ENCODE results near the gene NOXA1. TPM values are rescaled to one million over a fixed set of nuclear protein-coding genes. Genes with fewer than 3 reads are reported as not detected.

The NOXA1 gene
- total and polyA plus RNA-seq, 2 of the 8 experiments (the other 6 are each of a cell fraction or from before 2014, with no cell fraction given), result 0.34 to 0.91 TPM

DNA sequence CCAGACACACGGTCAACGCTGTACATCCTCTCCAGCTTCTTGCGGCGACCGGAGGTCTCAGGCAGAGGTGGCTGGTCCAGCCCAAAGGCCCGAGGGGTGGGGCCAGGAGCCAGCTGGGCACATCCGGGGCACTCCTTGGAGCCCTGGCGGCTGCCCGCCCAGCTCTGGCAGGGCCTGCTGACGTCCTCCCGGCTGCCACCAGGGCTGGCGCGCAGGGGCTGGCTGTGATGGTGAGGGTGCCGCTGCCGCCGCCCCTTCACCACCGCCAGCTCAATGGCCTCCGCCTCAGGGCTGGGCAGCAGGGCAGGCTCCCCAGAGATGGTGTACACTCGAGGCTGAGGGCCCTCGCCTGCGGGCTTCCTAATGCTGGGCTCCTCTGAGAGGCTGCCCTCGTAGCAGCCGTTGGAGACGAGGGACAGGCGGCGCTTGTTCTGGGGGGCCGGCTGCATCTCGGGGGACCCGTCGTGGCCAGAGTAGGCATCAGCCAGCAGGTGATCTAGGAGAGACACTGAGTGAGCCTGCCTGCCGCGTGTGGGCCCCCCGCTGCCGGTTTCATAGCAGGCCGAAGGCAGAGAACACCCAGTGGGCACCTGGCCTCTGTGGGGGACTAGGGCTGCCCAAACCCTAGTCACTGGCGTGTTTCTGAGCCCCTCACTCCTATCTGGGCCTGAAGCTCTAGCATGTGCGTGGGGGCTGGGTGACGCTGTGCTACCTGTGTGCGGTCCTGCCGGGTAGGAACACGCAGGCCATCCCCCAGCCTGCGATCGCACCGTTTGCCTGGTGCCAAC is 34.4 kb downstream of the NOXA1 start:
- Histone ChIP-seq H2BK120ac (replicated peaks; ENCODE audit: low read depth, low read length) (no peak overlapping the region), H2AFZ (ENCODE audit: low read length) (no peak overlapping the region), H2BK20ac (ENCODE audit: low read length) (no peak overlapping the region), H2BK15ac (ENCODE audit: low read length) (no peak overlapping the region), H4K91ac (replicated peaks; ENCODE audit: insufficient read length, low read length) (no peak overlapping the region), H3K4me1 (replicated peaks in 1 of 4; ENCODE audit: control insufficient read depth in 3 of 4, insufficient read depth in 4 of 4, low read length in 3 of 4) (peaks cover 0 to 30% (median 22%) of the 10 kb centered on the region in 4 experiments; a peak in 6 of 7 replicates), H2BK12ac (ENCODE audit: low read depth, low read length) (0 out of 2 replicates have a peak overlapping the region, but pooled peaks have one; percentile 9), H3K14ac (ENCODE audit: insufficient read length) (no peak overlapping the region), H3K4ac (replicated peaks; ENCODE audit: insufficient read length, low read depth, low read length) (no peak overlapping the region), H3K4me2 (ENCODE audit: insufficient read depth in 1 of 2, low read depth in 2 of 2, low read length in 2 of 2) (peak overlapping the region; percentile 75 to 93), H3K23ac (ENCODE audit: insufficient read length) (no peak overlapping the region), H3K9me3 (ENCODE audit: insufficient read depth in 2 of 2, low read depth in 1 of 2, low read length in 1 of 2) (no peaks in the 10 kb centered on the region; a peak in 1 of 4 replicates), H3K36me3 (ENCODE audit: control insufficient read depth in 2 of 4, insufficient read depth in 4 of 4, low read length in 3 of 4) (peaks cover 0 to 14% (median 7%) of the 10 kb centered on the region in 4 experiments; a peak in 6 of 8 replicates), H2AK5ac (ENCODE audit: low read depth, low read length) (no peak overlapping the region), H3K79me1 (ENCODE audit: low read depth, low read length) (peaks cover 3% of the 10 kb centered on the region; the same call in 1 of the 2 replicates), H3K18ac (ENCODE audit: extremely low read depth, low read length) (no peak overlapping the region), H4K5ac (ENCODE audit: insufficient read length, low read depth, low read length) (no peak overlapping the region), H3K9ac (replicated peaks in 1 of 4; ENCODE audit: extremely low read depth in 1 of 4, low read depth in 3 of 4, low read length in 3 of 4) (no peak overlapping the region), H4K8ac (ENCODE audit: extremely low read depth, insufficient read depth, low read length) (peak overlapping the region; percentile 25; the same call in 1 of the 2 replicates), H3K79me2 (ENCODE audit: control insufficient read depth in 1 of 2, insufficient read depth in 2 of 2, low read length in 2 of 2) (no peaks in the 10 kb centered on the region; a peak in 1 of 4 replicates), H3K27me3 (replicated peaks in 1 of 4; ENCODE audit: control insufficient read depth in 3 of 4, extremely low read depth in 1 of 4, insufficient read depth in 3 of 4, low read length in 3 of 4) (peaks cover 0 to 15% (median 9%) of the 10 kb centered on the region in 4 experiments; a peak in 5 of 7 replicates), H3K27ac (ENCODE audit: low read depth, low read length) (no peak overlapping the region), H3K23me2 (ENCODE audit: low read depth, low read length) (peaks cover 15% of the 10 kb centered on the region; the same call in 1 of the 2 replicates), H4K20me1 (replicated peaks in 1 of 2; ENCODE audit: control insufficient read depth in 1 of 2, insufficient read depth in 2 of 2, low read length in 2 of 2) (peaks cover 0 to 11% of the 10 kb centered on the region in 2 experiments), H2BK5ac (ENCODE audit: low read depth, low read length) (no peak overlapping the region), H3K56ac (replicated peaks; ENCODE audit: insufficient read length, low read depth, low read length) (no peak overlapping the region), H3K4me3 (ENCODE audit: extremely low read depth in 1 of 4, insufficient read depth in 2 of 4, low read depth in 3 of 4, low read length in 4 of 4) (peak overlapping the region in 3 of 4 experiments; percentile 43 to 89 (median 60); a peak in 3 of 8 replicates)
- FAIRE-seq (no peak), DNase-seq (ENCODE audit: low read depth in 1 of 2, low spot score in 2 of 2) (no peak)
- CTCF ChIA-PET (ENCODE audit: partially characterized antibody), result interaction anchor here (0.7 to 1.3 kb wide), 3 partner anchors 14 to 155 kb away, joined by 3 to 4 read pairs (median 3); partner anchors contain the start of gene NRARP
- WGBS, 2 experiments (ENCODE audit: extremely low coverage in 1 of 2, insufficient coverage in 1 of 2, insufficient read length in 1 of 2, insufficient replicate concordance in 2 of 2, low coverage in 1 of 2, low lambda C conversion rate in 2 of 2, missing lambda C conversion rate in 1 of 2), result 92% methylated on average over 39 of the region's 44 CpGs; no CpG with 5 or more reads in 1 of the 2 experiments
- POLR2A ChIA-PET (ENCODE audit: partially characterized antibody), result no interaction called here
- TF ChIP-seq SAP30 (IDR thresholded peaks at IDR 0.05; ENCODE audit: insufficient read depth, insufficient replicate concordance, low read length) (no peak), POU5F1 (IDR thresholded peaks at IDR 0.05; ENCODE audit: low read depth, low read length) (no peak), MAFK (IDR thresholded peaks at IDR 0.05; ENCODE audit: low read depth, low read length) (no peak), POLR2A (IDR thresholded peaks at IDR 0.05; ENCODE audit: control extremely low read depth in 1 of 2, low read depth in 2 of 2, low read length in 2 of 2) (no peak), SIN3A (conservative IDR thresholded peaks at IDR 0.05 in 1 of 2, IDR thresholded peaks at IDR 0.05 in 1 of 2; ENCODE audit: low read depth in 1 of 2, low read length in 2 of 2) (no peak), SP1 (IDR thresholded peaks at IDR 0.05; ENCODE audit: low read depth, low read length) (no peak), EP300 (IDR thresholded peaks at IDR 0.05; ENCODE audit: borderline replicate concordance in 1 of 2, low read depth in 2 of 2, low read length in 2 of 2) (no peak), TCF12 (IDR thresholded peaks at IDR 0.05; ENCODE audit: low read depth, low read length) (no peak), BACH1 (IDR thresholded peaks at IDR 0.05; ENCODE audit: low read length) (no peak), KDM5A (IDR thresholded peaks at IDR 0.05; ENCODE audit: low read length) (no peak), EZH2 (IDR thresholded peaks at IDR 0.05; ENCODE audit: low read depth, low read length, severe bottlenecking) (no peak), SP2 (IDR thresholded peaks at IDR 0.05; ENCODE audit: low read length) (no peak)
